SK-N-SH treated with all-trans-retinoic acid at 6 μM for 48 hours (cell line): ENCODE measurements around the gene OTX1.

Source experiments
- ARNTL ChIP-seq: fragments of 450-650 bp; formaldehyde crosslinking; IDR thresholded peaks from 2 replicates; pipeline ENCODE4 v1.5.0; 2020; ENCODE audit warnings: low read depth, mild to moderate bottlenecking, moderate library complexity, borderline replicate concordance
- CREB5 ChIP-seq: fragments of 250-450 bp; sonication (Bioruptor Pico); IDR thresholded peaks from 2 replicates; pipeline ENCODE4 v1.5.1; 2020; ENCODE audit warnings: low read depth, mild to moderate bottlenecking, moderate library complexity
- GLIS3 ChIP-seq: fragments of 250-450 bp; sonication (Bioruptor Pico); IDR thresholded peaks from 2 replicates; pipeline ENCODE4 v1.5.0; 2020; ENCODE audit warnings: mild to moderate bottlenecking, moderate library complexity
- OSR1 ChIP-seq: fragments of 250-450 bp; sonication (Bioruptor Pico); IDR thresholded peaks from 2 replicates; pipeline ENCODE4 v1.8.0; 2022; ENCODE audit warnings: moderate library complexity, mild to moderate bottlenecking, inconsistent platforms
- POU6F1 ChIP-seq: fragments of 250-450 bp; sonication (Bioruptor Pico); IDR thresholded peaks from 2 replicates; pipeline ENCODE4 v1.8.0; 2021; ENCODE audit warnings: low read depth, mild to moderate bottlenecking, moderate library complexity, borderline replicate concordance
- RARB ChIP-seq: fragments of 250-450 bp; sonication (Bioruptor Pico); IDR thresholded peaks from 2 replicates; pipeline ENCODE4 v1.8.0; 2021; ENCODE audit warnings: mild to moderate bottlenecking, moderate library complexity
- ZFP3 ChIP-seq: fragments of 250-450 bp; sonication (Bioruptor Pico); IDR thresholded peaks from 2 replicates; pipeline ENCODE4 v1.5.0; 2020; ENCODE audit warnings: mild to moderate bottlenecking, moderate library complexity
- ZFP30 ChIP-seq: fragments of 450-650 bp; formaldehyde crosslinking; IDR thresholded peaks from 2 replicates; pipeline ENCODE4 v1.5.0; 2022; ENCODE audit warnings: mild to moderate bottlenecking, moderate library complexity
- ZNF565 ChIP-seq: fragments of 450-650 bp; formaldehyde crosslinking; conservative IDR thresholded peaks from 2 replicates; pipeline ENCODE4 v1.5.0; 2020; ENCODE audit warnings: low read depth, mild to moderate bottlenecking, moderate library complexity
- ZNF70 ChIP-seq: fragments of 450-650 bp; formaldehyde crosslinking; IDR thresholded peaks from 2 replicates; pipeline ENCODE4 v1.5.0; 2020; ENCODE audit warnings: mild to moderate bottlenecking, moderate library complexity

GRCh38 chr2:63009490-63009889, 41.1 kb upstream of the OTX1 start:
- TF ChIP-seq ARNTL (CRISPR knock-in tag) (no peak), GLIS3 (CRISPR knock-in tag) (no peak), ZFP3 (no peak), RARB (CRISPR knock-in tag) (no peak), CREB5 (CRISPR knock-in tag) (no peak), ZNF565 (CRISPR knock-in tag) (no peak), ZNF70 (CRISPR knock-in tag) (no peak), POU6F1 (CRISPR knock-in tag) (no peak), ZFP30 (CRISPR knock-in tag) (no peak), OSR1 (CRISPR knock-in tag) (no peak)
